HCT116 (cell line): Measurements from ENCODE around the gene TMC8.

Experiments
- CTCF ChIP-seq, 3 experiments: fragments of 200-600 bp in 1 of 3; sonication (generic) in 1 of 3; IDR thresholded peaks in 2 of 3; conservative IDR thresholded peaks in 1 of 3; 2 replicates each; pipeline ENCODE4 v1.5.1; 2012 to 2017; ENCODE audit warnings: low read depth in 2 of 3, low read length in 2 of 3, antibody characterized with exemption in 1 of 3, borderline replicate concordance in 1 of 3, control low read depth in 1 of 3, mild to moderate bottlenecking in 1 of 3, mixed read lengths in 1 of 3, mixed run types in 1 of 3, moderate library complexity in 1 of 3; ENCODE audit not compliant: insufficient read depth in 1 of 3
- EGR1 ChIP-seq: IDR thresholded peaks from 2 replicates; pipeline ENCODE4 v1.6.1; 2012; ENCODE audit warnings: low read depth
- ELF1 ChIP-seq: IDR thresholded peaks from 2 replicates; pipeline ENCODE4 v1.6.1; 2012; ENCODE audit warnings: low read depth, borderline replicate concordance
- EZH2phosphoT487 ChIP-seq: fragments of 200-600 bp; IDR thresholded peaks from 2 replicates; pipeline ENCODE4 v1.6.1; 2018; ENCODE audit warnings: antibody characterized with exemption, borderline replicate concordance
- FOSL1 ChIP-seq: IDR thresholded peaks from 2 replicates; pipeline ENCODE4 v1.6.1; 2012; ENCODE audit warnings: low read depth
- POLR2A ChIP-seq: IDR thresholded peaks from 2 replicates; pipeline ENCODE4 v1.7.0; 2011; ENCODE audit warnings: borderline replicate concordance; ENCODE audit not compliant: insufficient read depth, insufficient read length; ENCODE audit errors: extremely low read depth
- POLR2AphosphoS5 ChIP-seq: IDR thresholded peaks from 2 replicates; pipeline ENCODE4 v1.6.1; 2011; ENCODE audit warnings: mild to moderate bottlenecking, low read depth, low read length, moderate library complexity
- SIN3A ChIP-seq: IDR thresholded peaks from 2 replicates; pipeline ENCODE4 v1.6.1; 2012; ENCODE audit warnings: low read depth

GRCh38 chr17:78123258-78123929 is 7.2 kb upstream of the TMC8 start:
- TF ChIP-seq SIN3A, result no peak
- no peak for TF ChIP-seq FOSL1
- no peak for TF ChIP-seq CTCF (IDR thresholded peaks at IDR 0.05 in 2 of 3, conservative IDR thresholded peaks at IDR 0.05 in 1 of 3; ENCODE audit: borderline replicate concordance in 1 of 3, insufficient read depth in 1 of 3, low read depth in 2 of 3, low read length in 2 of 3)
- no peak for TF ChIP-seq POLR2AphosphoS5
- no peak for TF ChIP-seq EGR1
- no peak for TF ChIP-seq POLR2A
- no peak for TF ChIP-seq ELF1
- TF ChIP-seq EZH2phosphoT487, result no peak
